Activated T-cell treated with anti-CD3 and anti-CD28 coated beads, Interleukin-2, amount 50 U/mL, for 24 hours (primary cell): ENCODE results near the gene ABT1.

Source experiments
- DNase-seq: peaks from one replicate; pipeline ENCODE4 v3.0.0-alpha.2; 2020
- H3K27ac Mint-ChIP-seq: 2 replicates; pipeline ENCODE4 v1.8.0; 2020; ENCODE audit warnings: mild to moderate bottlenecking, mixed read lengths
- H3K27me3 Mint-ChIP-seq: 2 replicates; pipeline ENCODE4 v1.8.0; 2020; ENCODE audit warnings: mixed read lengths
- H3K36me3 Mint-ChIP-seq: 2 replicates; pipeline ENCODE4 v1.8.0; 2020; ENCODE audit warnings: low read depth, mixed read lengths
- H3K4me1 Mint-ChIP-seq: 2 replicates; pipeline ENCODE4 v1.8.0; 2020; ENCODE audit warnings: low read depth, mixed read lengths
- H3K4me3 Mint-ChIP-seq: 2 replicates; pipeline ENCODE4 v1.8.0; 2020; ENCODE audit warnings: mild to moderate bottlenecking, moderate library complexity, mixed read lengths
- H3K9me3 Mint-ChIP-seq: 2 replicates; pipeline ENCODE4 v1.8.0; 2020; ENCODE audit warnings: mixed read lengths

ABT1 gene

GRCh38 chr6:26607434-26608230 is 10.9 kb downstream of the ABT1 start:
- peak overlapping the region; percentile 57 for H3K27ac Mint-ChIP-seq

GRCh38 chr6:26609463-26609862 is 12.7 kb downstream of the ABT1 start:
- Mint-ChIP-seq H3K4me1 (peaks cover 26% of the 10 kb centered on the region), H3K36me3 (no peaks in the 10 kb centered on the region)

More at GRCh38 chr6:26607434-26608230, 10.9 kb downstream of the ABT1 start:
- H3K4me1 Mint-ChIP-seq, result peaks cover 23% of the 10 kb centered on the region
- no peaks in the 10 kb centered on the region for H3K9me3 Mint-ChIP-seq
- H3K36me3 Mint-ChIP-seq, result peaks cover 1% of the 10 kb centered on the region
- peaks cover 5% of the 10 kb centered on the region for H3K27me3 Mint-ChIP-seq
- DNase-seq, result peak; percentile 52
- peak overlapping the region; percentile 65 for H3K4me3 Mint-ChIP-seq

GRCh38 chr6:26611599-26611998 is 14.8 kb downstream of the ABT1 start:
- Mint-ChIP-seq H3K4me3 (no peak overlapping the region), H3K4me1 (peaks cover 30% of the 10 kb centered on the region), H3K36me3 (no peaks in the 10 kb centered on the region), H3K27ac (no peak overlapping the region), H3K9me3 (no peaks in the 10 kb centered on the region), H3K27me3 (peaks cover 40% of the 10 kb centered on the region)
- no peak for DNase-seq

More at GRCh38 chr6:26609463-26609862, 12.7 kb downstream of the ABT1 start:
- Mint-ChIP-seq H3K27ac (no peak overlapping the region), H3K27me3 (peaks cover 24% of the 10 kb centered on the region), H3K9me3 (no peaks in the 10 kb centered on the region), H3K4me3 (no peak overlapping the region)
- DNase-seq, result no peak

- Mint-ChIP-seq H3K27ac (no peak overlapping the region), H3K27me3 (peaks cover 43% of the 10 kb centered on the region), H3K36me3 (no peaks in the 10 kb centered on the region), H3K4me1 (peaks cover 20% of the 10 kb centered on the region), H3K9me3 (no peaks in the 10 kb centered on the region), H3K4me3 (peak overlapping the region; percentile 75)
- DNase-seq, result no peak
These were observed 16.4 kb downstream of the ABT1 start for GRCh38 chr6:26613201-26613600.

- DNase-seq, result peak; percentile 52
- peaks cover 43% of the 10 kb centered on the region for H3K27me3 Mint-ChIP-seq
These were observed 17.2 kb downstream of the ABT1 start for GRCh38 chr6:26613689-26614683.

GRCh38 chr6:26623339-26623859 is 26.6 kb downstream of the ABT1 start:
- H3K27me3 Mint-ChIP-seq, result peaks cover 17% of the 10 kb centered on the region
- H3K9me3 Mint-ChIP-seq, result peaks cover 10% of the 10 kb centered on the region
- DNase-seq, result no peak
- H3K4me3 Mint-ChIP-seq, result no peak overlapping the region
- H3K4me1 Mint-ChIP-seq, result no peaks in the 10 kb centered on the region
- H3K27ac Mint-ChIP-seq, result no peak overlapping the region
- no peaks in the 10 kb centered on the region for H3K36me3 Mint-ChIP-seq

More at GRCh38 chr6:26613689-26614683, 17.2 kb downstream of the ABT1 start:
- Mint-ChIP-seq H3K4me1 (peaks cover 20% of the 10 kb centered on the region), H3K4me3 (peak overlapping the region; percentile 75), H3K27ac (no peak overlapping the region), H3K9me3 (no peaks in the 10 kb centered on the region), H3K36me3 (no peaks in the 10 kb centered on the region)

GRCh38 chr6:26624557-26624956 is 27.8 kb downstream of the ABT1 start:
- Mint-ChIP-seq H3K4me3 (no peak overlapping the region), H3K4me1 (no peaks in the 10 kb centered on the region), H3K36me3 (no peaks in the 10 kb centered on the region), H3K9me3 (peaks cover 10% of the 10 kb centered on the region), H3K27ac (no peak overlapping the region), H3K27me3 (peaks cover 20% of the 10 kb centered on the region)
- DNase-seq, result no peak

GRCh38 chr6:26627843-26628242 is 31.1 kb downstream of the ABT1 start:
- Mint-ChIP-seq H3K36me3 (peaks cover 4% of the 10 kb centered on the region), H3K9me3 (peaks cover 10% of the 10 kb centered on the region), H3K4me3 (no peak overlapping the region), H3K27ac (no peak overlapping the region), H3K27me3 (peaks cover 13% of the 10 kb centered on the region), H3K4me1 (no peaks in the 10 kb centered on the region)
- no peak for DNase-seq

- no peak overlapping the region for H3K4me3 Mint-ChIP-seq
- peaks cover 10% of the 10 kb centered on the region for H3K27me3 Mint-ChIP-seq
- peaks cover 16% of the 10 kb centered on the region for H3K36me3 Mint-ChIP-seq
- DNase-seq, result no peak
- no peak overlapping the region for H3K27ac Mint-ChIP-seq
- H3K4me1 Mint-ChIP-seq, result no peaks in the 10 kb centered on the region
- H3K9me3 Mint-ChIP-seq, result peaks cover 13% of the 10 kb centered on the region
These were observed 32.6 kb downstream of the ABT1 start for GRCh38 chr6:26629359-26629758.

- H3K4me1 Mint-ChIP-seq, result no peaks in the 10 kb centered on the region
- no peaks in the 10 kb centered on the region for H3K27me3 Mint-ChIP-seq
- peaks cover 42% of the 10 kb centered on the region for H3K9me3 Mint-ChIP-seq
- no peak overlapping the region for H3K4me3 Mint-ChIP-seq
- no peak overlapping the region for H3K27ac Mint-ChIP-seq
- peaks cover 71% of the 10 kb centered on the region for H3K36me3 Mint-ChIP-seq
- DNase-seq, result no peak
These were observed 44.1 kb downstream of the ABT1 start for GRCh38 chr6:26640806-26641205.

- Mint-ChIP-seq H3K9me3 (peaks cover 31% of the 10 kb centered on the region), H3K4me3 (no peak overlapping the region)
These were observed 49.3 kb downstream of the ABT1 start for GRCh38 chr6:26646074-26646473.

More at GRCh38 chr6:26646074-26646473, 49.3 kb downstream of the ABT1 start:
- peaks cover 69% of the 10 kb centered on the region for H3K36me3 Mint-ChIP-seq
- no peak for DNase-seq
- no peaks in the 10 kb centered on the region for H3K27me3 Mint-ChIP-seq
- no peak overlapping the region for H3K27ac Mint-ChIP-seq
- H3K4me1 Mint-ChIP-seq, result peaks cover 3% of the 10 kb centered on the region
